GM10266 (cell line): ENCODE measurements around the gene CCDC158.
"Not testable (repeated sequence)": the region's sequence is repeated elsewhere in the genome, so short reads cannot be mapped to it uniquely, and the experiment has no call there.

ENCODE experiments used
- DNase-seq: peaks from one replicate; pipeline ENCODE4 v3.0.0; 2012; ENCODE audit errors: extremely low spot score
- CTCF ChIP-seq: IDR thresholded peaks from 2 replicates; pipeline ENCODE4 v1.5.1; 2012; ENCODE audit warnings: mild to moderate bottlenecking, low read depth; ENCODE audit not compliant: control insufficient read depth, insufficient read depth; ENCODE audit errors: missing control alignments

CCDC158 gene

GRCh38 chr4:76298227-76298626, 122.7 kb downstream of the CCDC158 start:
- no peak for TF ChIP-seq CTCF
- DNase-seq = no peak

GRCh38 chr4:76296286-76296820, 124.6 kb downstream of the CCDC158 start:
- no peak for DNase-seq
- TF ChIP-seq CTCF = no peak

- no peak for TF ChIP-seq CTCF
- no peak for DNase-seq
Observed at GRCh38 chr4:76293772-76294171, 127.2 kb downstream of the CCDC158 start.

GRCh38 chr4:76292730-76293129, 128.2 kb downstream of the CCDC158 start:
- no peak for DNase-seq
- TF ChIP-seq CTCF = no peak

GRCh38 chr4:76287811-76288210, 133.1 kb downstream of the CCDC158 start:
- DNase-seq = not testable (repeated sequence)

- no peak for TF ChIP-seq CTCF
- DNase-seq = no peak
Observed at GRCh38 chr4:76283900-76284299, 137.0 kb downstream of the CCDC158 start.

GRCh38 chr4:76282941-76283689, 137.8 kb downstream of the CCDC158 start:
- no peak for DNase-seq
- no peak for TF ChIP-seq CTCF

GRCh38 chr4:76281594-76281993, 139.3 kb downstream of the CCDC158 start:
- DNase-seq = not testable (repeated sequence)
